Stimulated activated naive CD8-positive, alpha-beta T cell treated with anti-CD3 and anti-CD28 coated beads, Interleukin-15, Interleukin-2, amounts not matched to agents 100 U/mL and 50 U/mL, for 24 hours (primary cell): Measurements from ENCODE around the gene CAMKK2.
"Not testable (repeated sequence)": the region's sequence is repeated elsewhere in the genome, so short reads cannot be mapped to it uniquely, and the experiment has no call there.

Source experiments
- ATAC-seq: fragments of 150-1000 bp; cut with Tn5 transposase; one replicate; pipeline ENCODE4 v1.10.0; 2021
- DNase-seq: peaks from one replicate; pipeline ENCODE4 v3.0.0; 2021

CAMKK2 gene

DNA sequence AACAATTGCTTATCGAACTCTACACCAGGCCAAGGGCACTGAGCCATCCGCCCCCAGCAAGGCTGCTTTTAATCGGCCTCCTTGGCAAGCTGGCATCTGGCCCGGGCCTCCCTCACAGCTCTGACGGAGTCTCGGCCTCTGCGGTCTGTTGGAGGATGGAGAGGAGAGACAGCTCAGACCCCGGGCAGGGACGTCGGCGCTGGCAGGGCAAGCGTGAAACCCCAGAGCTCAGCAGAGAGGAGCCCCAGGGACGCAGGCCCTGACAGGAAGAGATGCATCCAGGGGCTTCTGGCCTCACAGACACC is 17.5 kb downstream of the CAMKK2 start:
- no peak for DNase-seq

DNA sequence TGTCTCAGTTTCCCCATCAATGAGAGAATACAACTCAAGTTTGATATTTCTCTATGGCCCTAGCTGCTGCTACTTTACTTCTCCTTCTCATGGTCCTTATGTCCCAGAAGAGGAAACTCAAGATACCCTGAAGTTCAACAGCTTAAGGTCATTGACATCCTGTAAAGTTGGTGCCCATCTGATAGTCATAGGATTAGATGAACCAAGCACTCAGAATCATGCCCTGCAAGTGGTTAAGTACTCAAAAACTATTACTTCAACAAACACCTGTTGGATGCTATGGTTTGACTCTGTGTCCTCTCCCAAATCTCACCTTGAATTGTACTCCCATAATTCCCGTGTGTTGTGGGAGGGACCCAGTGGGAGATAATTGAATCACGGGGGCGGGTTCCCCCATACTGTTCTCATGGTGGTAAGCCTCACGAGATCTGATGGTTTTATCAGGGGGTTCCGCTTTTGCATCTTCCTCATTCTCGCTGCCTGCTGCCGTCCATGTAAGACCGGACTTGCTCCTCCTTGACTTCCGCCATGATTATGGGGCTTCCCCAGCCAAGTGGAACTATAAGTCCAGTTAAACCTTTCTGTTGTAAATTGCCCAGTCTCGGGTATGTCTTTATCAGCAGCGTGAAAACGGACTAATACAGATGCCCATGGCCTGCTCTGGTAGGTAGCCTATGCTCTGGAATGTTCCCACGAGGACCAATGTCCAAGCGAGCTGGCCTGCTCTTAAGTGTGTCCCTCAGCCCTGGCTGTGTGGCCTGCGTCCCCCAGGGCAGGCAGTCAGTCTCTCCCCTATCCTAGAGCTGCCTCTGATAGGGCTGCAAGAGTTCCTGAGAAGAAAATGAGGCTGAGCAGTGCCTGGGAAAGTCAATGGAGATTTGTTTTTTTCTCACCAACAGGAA is 18.1 kb downstream of the CAMKK2 start:
- no peak for DNase-seq
- ATAC-seq: no peak

More for the DNA sequence above, 17.5 kb downstream of the CAMKK2 start:
- ATAC-seq: no peak

DNA sequence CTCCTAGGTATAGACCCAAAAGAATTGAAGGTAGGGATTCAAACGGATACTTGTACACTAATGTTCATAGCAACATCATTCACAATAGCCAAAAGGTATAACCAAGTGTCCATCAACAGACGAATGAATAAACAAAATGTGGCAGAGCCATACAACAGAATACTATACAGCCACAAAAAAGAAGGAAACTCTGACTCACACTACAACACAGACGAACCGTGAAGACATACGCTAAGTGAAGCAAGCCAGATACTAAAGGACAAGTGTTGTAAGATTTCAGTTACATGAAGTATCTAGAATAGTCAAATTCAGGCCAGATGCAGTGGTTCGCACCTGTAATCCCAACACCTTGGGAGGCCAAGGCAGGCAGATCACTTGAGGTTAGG is 19.1 kb downstream of the CAMKK2 start:
- ATAC-seq (no peak), DNase-seq (no peak)

DNA sequence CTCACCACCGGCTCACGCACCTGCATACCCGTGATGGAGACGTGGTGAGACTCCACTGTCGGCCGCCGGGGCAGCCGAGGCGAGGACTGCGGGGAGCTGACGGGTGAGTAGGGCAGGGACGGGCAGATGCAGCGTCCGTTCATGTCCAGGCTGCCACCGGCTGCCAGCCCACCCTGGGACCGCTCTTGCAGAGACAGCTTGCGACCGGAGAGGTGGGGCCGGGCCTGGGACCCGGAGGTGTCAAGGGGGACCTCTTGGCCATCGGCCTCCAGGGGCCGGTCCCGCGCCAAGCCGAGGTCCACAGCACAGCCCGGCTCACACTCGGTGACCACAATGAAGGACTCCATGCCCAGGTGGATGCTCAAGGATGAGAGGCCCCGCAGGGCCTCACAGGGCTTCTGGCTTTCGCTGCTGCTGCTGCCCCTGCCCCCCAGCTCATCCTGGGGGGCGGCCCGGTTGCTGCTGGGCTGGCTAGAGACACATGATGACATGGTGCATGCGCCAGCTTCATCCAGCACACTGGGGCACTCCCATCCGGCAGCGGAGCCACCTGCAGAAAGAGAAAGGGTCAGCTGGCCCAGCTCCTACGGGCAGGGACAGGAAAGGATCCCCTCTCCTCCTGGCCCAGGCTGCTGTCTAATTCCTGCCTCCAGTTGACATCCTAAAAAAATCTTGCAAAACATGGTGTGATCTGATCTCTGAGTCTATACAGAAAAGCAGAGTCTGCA is 22.3 kb downstream of the CAMKK2 start:
- DNase-seq (no peak), ATAC-seq (no peak)

DNA sequence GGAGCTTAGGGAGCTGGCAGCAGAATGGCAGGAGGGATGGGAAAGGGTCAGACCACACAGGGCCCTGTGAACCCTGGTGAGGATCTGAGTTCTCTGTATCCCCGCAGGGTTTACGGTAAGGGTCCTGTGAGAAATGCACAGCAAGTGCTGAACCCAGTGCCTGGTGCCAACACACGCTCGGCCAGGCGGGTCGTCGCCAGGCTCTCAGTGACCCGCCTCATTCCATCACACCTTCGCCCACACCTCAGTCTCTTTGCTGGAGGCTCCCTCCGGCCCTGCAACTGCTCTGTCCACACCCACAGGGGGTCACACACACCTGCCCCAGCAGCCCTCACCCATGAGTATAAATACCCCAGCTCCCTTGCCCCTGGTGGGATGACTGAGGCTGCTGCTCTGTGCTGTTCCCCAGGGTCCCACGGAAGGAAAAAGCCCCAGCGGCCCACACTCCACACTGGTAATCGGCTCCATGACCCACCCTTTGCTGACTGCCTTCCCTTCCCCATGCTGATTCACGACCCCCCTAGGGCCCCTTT is 23.1 kb downstream of the CAMKK2 start:
- DNase-seq: no peak
- no peak for ATAC-seq

DNA sequence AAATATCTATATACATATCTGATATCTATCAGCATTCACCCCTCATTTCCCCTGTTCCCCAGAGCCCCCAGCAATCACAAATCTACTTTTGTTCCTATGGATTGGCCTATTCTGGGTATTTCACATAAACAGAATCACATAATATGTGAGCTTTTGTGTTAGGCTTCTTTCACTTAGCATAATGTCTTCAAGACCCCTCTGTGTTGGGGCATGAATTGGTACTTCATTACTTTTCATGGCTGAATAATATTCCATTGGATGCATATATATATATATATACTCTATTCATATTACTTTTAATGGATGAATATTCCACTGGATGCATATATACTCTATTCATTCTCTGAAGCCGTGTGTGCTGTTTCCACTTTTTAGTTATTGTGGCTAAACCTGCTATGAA is 28.7 kb downstream of the CAMKK2 start:
- no peak for DNase-seq
- ATAC-seq: no peak

DNA sequence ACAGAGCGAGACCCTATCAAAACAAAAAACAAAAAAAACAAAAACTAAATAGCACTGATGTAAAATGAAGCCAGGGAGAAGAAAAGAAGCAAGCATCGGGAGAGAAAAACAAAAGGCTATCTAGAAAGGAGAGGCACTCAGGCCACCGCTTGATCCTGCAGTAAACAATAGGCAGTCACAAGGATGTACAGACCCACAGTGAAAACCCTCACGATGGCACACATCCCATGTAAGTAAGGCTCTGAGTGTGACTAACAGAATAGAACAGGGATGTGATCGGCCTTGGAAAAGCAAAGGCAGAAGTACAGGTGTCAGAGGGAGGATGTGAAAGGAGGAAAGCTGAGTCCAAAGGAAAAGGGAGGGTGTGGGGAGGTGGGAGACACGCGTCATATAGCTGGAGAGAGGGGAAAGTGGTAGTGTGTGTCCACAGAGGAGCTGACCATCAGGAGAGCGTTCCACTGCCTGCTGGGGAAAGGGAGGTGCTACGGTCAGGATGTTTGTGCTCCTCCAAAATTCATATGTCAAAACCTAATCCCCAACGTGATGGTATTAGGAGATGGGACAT is 31.5 kb downstream of the CAMKK2 start:
- DNase-seq: no peak
- no peak for ATAC-seq

DNA sequence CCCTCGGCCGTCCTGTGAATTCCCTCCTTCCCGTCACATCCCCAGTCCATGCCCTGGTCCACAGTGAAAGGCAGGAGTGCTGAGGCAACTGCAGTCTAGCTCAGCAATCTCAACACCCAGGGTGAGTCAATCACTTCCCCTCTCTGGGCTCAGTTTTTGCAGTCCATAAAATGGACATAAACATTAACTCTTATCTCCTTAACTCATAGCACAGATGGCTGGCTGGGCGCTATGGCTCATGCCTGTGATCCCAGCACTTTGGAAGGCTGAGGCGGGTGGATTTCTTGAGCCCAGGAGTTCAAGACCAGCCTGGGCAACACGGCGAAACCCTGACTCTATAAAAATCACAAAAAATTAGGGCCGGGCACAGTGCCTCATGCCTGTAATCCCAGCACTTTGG is 32.4 kb downstream of the CAMKK2 start:
- ATAC-seq: no peak
- DNase-seq: no peak

DNA sequence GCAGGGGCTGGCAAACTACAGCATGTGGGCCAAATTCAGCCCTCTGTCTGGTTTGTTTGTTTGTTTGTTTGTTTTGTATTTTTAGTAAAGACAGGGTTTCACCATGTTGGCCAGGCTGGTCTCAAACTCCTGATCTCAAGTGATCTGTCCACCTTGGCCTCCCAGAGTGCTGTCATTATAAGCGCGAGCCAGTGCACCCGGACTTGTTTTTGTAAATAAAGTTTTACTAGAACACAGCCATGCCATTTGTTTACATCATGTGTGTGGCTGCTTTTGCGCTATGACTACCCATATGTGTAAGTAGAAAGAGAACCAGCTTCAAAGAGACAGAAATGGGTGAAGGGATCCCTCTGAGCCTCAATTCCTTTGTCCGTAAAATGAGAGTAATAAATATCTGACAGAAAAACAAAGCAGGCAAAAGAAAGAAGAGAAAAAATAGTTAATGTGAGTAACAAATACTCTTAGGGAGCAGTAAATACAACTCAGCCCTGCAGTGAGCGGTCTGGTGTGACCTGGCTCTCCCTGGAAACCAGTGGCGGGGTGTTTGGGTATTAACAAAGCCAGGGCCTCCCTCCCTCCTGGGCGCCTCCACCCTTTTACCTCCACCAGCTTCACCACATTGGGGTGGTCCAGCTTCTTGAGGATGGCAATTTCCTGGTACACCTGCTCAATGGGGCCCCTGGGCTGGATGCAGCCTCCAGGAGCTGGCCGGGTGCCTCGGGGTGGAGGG is 33.1 kb downstream of the CAMKK2 start:
- ATAC-seq (no peak), DNase-seq (no peak)

DNA sequence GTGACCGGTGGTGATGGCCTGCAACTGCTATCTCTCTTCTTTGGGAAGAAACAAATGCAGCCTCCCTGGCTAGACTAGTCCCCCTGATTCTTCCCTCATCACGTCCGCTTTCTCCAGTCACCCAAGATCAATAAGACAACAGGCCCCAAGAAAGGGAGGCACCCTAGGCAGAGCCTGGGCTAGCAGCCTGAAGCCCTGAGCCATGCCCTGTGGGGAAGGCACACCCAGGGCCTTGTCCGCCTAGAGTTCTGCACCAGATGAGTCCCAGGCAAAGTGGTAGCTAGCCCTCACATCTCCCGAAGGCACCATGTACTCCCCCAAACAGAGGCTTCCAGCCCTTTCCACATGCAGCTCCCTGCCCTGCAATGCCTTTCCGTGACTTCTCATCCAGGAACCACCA is 35.1 kb downstream of the CAMKK2 start:
- ATAC-seq (no peak), DNase-seq (no peak)

DNA sequence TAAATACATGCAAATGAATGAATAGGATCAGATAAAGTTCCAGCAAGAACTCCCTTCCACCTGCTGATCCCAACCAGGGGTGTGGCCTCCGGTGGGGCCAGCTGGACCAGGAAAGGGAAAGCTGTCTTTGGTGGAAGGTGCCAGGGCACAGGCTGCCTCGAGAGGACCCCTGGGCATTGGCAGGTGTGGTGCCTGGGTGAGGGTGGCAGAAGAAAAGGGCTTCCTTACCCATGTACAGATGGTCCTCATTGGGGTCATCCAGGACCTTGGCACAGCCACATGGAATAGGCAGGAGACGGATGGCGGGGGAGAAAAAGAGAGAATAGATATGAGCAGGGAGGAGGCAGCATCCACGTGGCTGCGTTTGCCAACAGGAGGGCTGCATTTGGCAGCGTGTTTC is 36.4 kb downstream of the CAMKK2 start:
- DNase-seq: no peak
- no peak for ATAC-seq

DNA sequence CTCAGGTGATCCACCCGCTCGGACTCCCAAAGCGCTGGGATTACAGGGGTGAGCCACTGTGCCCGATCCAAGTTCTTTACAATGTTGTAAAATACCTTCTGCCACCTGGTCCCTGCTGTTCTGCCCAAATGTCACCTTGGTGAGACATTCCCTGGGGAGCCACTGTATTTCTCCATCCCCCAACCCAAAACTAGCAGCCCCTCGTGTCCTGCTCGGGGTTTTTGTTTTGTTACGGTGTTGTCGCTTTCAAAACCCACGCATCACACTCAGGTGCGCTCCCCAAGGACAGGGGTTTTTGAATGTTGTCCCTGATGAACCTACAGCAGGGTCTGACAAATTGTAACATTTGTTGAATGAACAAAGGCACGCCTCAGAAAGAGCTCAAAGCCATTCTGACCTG is 37.4 kb downstream of the CAMKK2 start:
- no peak for ATAC-seq

DNA sequence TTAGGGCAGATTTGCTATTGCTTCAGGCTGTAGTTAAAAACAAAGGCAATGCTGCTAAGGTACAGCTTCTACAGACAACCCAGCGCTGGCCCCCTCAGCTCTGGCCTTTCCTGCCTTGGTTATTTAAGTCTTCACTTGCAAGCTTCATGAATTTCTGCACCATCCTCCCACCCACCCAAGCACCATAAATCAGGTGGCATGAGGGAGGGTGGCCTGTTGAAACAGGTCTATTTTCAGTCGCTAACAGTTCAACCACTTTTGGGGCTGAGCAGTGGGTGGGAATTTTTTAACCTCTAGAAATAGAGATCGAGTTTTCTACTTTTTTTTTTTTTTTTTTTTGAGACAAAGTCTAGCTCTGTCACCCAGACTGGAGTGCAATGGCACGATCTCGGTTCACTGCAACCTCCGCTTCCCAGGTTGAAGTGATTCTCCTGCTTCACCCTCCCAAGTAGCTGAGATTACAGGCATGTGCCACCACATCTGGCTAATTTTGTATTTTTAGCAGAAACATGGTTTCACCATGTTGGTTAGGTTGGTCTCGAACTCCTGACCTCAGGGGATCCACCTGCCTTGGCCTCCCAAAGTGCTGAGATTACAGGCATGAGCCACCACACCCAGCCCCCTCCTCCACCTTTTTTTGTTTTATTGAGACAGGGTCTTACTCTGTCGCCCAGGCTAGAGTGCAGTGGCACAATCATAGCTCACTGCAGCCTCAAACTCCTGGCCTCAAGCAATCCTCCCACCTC is 38.6 kb downstream of the CAMKK2 start:
- not testable (repeated sequence) for ATAC-seq, DNase-seq

More for the DNA sequence above, 37.4 kb downstream of the CAMKK2 start:
- no peak for DNase-seq

DNA sequence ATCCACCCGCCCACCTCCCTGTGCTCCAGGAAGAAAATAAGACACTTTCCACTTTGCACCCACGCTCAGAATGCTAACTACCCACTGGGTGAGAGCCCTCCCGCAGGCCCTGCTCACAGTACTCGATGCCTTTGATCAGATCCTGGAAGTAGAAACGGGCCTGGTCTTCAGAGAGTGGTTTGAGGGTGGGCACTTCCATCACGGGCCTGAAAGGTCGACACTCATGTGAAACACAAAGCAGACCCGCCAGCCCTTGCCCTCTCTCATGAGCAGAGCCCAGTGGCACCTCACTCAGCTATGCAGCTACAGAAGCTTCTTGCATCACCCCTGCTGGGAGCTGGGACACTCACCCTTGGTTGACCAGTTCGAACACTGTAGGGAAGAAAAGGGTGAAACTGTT is 41.1 kb downstream of the CAMKK2 start:
- ATAC-seq (peak; percentile 28), DNase-seq (no peak)

DNA sequence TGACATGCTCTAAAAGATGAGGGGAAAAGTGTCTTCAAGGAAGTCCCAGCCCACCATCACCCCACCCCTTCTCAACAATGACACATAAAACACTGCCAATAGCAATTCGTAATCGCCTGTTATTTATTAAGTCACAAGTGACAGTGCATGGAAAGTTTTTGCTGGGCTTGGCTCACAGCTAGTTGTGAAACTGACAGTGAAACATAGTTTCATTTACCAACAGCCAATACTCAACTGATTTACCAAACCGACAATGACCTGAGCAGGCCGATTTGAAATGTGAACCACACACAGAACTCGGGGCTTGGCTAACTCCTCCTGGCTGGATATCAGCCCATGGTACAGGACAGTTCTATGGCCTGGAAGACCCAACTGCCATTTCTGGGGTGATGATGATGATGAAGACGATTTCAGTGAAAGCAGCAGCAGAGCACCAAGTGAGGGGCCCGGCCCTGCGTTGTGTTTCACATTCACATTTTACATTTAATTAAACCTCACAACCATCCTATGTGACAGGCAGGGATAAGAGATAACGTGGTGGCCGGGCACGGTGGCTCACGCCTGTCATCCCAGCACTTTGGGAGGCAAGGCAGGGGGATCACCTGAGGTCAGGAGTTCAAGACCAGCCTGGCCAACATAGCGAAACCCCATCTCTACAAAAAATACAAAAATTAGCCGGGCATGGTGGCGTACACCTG is 42.7 kb downstream of the CAMKK2 start:
- no peak for ATAC-seq
- no peak for DNase-seq

DNA sequence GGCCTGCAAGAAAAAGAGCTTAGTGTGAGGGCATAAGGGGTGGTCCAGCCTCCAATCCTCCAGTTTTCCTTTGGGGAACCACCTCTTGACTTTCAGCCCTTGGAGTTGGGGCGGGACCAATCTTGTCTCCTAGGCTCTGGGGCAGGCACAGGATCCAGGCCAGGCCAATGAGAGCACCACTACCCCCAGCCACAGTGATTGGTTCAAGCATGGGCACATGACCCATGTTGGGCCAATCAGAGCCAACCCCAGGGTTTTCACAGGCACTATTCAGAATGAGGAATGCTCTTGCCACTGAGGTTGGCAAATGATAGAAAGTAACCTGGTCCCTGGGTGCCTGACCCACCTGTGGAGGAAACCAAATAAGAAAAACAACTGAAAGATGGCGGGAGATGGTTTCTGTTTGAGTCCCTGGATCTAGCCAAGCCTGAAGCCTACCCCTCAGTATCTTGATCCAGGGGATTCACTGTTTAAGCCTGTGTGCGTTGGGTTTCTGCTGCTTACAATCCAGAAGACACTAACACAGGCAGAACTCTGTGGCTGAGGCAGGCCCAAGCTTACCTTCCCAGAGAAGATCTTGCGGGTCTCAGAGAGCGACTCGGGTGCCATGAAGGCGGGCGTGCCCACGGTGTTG is 43.7 kb downstream of the CAMKK2 start:
- ATAC-seq: no peak
- DNase-seq: no peak

DNA sequence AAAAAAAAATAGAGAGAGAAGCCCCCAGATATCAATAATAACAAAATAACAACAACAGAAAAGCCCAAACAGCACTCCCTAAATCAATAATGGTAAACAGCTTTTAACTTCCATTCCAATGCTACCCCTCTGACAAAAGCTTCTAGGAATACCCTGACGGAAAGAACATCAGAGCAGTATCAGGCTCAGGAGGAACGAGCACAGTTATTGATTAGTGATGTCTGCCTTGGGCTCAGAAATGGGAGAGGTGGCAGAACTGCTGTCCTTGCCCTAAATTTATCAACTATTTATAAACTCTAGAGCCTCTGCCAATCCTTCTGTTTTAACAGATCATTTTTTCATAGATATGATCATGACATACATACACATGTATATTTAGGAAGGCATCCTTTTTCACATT is 44.7 kb downstream of the CAMKK2 start:
- ATAC-seq: no peak

DNA sequence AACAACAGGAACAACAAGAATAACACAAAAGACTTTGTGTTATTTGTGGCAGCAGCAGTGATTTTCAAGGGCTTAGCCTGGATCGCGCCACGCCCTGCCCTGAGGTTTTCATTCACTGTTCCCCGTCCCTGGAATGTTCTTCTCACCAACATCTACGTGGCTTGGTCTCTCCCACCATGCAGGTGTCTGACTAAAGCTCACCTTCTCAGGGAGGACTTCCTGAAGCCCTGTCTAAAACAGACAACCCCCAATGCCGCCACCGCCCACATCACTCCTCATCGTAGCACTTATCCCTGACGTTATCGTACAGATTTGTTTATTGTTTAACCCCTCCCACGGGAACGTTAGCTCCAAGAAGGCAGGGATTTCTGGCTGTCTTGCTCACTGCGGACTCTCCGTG is 46.1 kb downstream of the CAMKK2 start:
- no peak for DNase-seq
- ATAC-seq: no peak

More for the DNA sequence above, 44.7 kb downstream of the CAMKK2 start:
- DNase-seq: no peak

DNA sequence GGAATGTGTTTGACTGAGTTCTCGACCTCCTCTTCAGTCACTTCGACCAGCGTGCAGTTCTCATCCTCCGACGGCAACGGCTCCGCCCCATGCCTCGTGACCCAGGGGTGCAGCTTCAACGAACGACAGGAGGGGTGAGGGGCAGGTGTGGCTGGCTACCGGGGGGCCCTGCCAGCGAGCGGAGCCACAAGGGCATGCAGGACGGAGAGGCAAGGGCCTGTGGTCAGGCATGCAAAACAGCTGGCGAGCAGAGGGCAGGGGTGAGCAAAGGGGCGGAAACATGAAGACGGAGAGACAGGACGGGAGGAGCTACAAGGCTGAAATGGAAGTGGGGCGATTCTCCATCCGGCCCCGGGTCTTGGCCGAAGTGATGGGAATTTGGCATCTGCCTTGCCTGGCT is 47.9 kb downstream of the CAMKK2 start:
- ATAC-seq: no peak
- no peak for DNase-seq

DNA sequence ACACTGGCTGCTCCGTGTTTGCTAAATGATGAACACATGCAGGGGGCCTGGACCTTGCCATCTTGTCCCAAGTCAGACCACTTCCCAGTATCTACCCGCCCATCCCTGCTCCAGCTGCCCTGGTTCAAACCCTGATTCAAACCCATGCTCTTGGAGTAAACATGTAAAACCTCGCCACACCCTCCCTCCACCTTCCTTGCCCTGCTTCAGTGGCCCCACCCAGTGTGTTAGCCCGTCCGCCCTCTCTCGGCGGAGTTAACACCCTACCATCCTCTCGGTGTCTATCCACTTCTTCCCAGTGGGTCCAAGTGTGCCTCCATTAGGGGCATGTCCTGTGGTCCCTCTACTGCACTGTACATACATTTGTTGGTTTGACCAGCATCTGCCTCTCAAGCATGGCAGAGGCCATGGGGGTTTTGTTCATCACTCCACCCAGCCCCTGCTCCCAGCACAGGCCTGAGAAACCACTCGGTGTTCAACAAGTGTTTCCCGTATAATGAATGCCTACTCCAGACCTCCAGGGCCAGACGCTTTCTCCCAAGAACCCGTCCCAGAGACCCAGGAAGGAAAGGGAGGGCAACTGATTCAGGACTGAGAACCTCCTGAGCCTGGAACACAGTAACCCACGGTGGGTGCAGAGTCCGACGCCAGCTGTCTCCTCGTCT is 49.5 kb downstream of the CAMKK2 start:
- ATAC-seq (no peak), DNase-seq (no peak)
